Esophagus squamous epithelium (tissue), 4 donors: Measurements from ENCODE around the gene THADA.

ENCODE experiments used
- POLR2A ChIP-seq, 4 donors: fragments of 450-650 bp; IDR thresholded peaks; one replicate each; pipeline ENCODE4 v1.6.1; 2017; ENCODE audit warnings: antibody characterized with exemption in 4 of 4, mild to moderate bottlenecking in 4 of 4, moderate library complexity in 3 of 4
- TF ChIP-seq, protein P1 (sequence below), 6 experiments: fragments of 450-650 bp in 4 of 6; fragments of 200-600 bp in 2 of 6; sonication (generic) in 2 of 6; IDR thresholded peaks; one replicate each; pipeline ENCODE4 v1.5.1; 2016 to 2019; ENCODE audit warnings: antibody characterized with exemption in 6 of 6, mild to moderate bottlenecking in 4 of 6, moderate library complexity in 4 of 6

DNA sequence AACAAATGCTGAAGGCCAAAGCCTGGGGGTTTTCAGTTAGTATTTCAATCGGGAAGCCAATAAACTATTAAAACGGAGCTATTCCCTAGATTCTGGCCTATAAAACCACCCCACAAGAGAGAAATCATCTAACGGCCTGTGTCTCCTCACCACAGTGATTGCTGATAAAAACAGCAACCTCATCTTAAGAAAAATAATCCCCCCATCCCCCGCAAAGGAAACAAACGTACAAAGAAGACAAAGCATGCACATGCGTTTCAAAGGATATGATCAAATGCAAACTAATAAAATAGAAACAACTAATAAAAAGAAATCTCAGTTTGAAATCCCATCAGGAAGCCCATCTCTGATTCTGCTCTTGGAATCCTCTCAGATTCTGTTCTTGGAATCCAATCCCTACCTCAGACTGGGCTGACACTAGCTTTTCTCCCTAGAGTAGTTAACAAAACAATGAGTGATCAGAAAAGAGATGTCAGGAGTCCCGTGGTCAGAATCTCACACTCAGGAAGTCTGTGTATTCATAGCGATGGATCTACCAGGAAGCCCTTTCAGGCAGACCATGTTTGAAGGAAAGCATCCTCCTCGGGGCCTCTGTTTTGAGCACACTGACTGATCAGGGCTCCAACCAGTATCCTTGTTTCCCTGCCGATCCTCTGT lies 150.7 kb downstream of the THADA start:
- TF ChIP-seq, protein P1, sequence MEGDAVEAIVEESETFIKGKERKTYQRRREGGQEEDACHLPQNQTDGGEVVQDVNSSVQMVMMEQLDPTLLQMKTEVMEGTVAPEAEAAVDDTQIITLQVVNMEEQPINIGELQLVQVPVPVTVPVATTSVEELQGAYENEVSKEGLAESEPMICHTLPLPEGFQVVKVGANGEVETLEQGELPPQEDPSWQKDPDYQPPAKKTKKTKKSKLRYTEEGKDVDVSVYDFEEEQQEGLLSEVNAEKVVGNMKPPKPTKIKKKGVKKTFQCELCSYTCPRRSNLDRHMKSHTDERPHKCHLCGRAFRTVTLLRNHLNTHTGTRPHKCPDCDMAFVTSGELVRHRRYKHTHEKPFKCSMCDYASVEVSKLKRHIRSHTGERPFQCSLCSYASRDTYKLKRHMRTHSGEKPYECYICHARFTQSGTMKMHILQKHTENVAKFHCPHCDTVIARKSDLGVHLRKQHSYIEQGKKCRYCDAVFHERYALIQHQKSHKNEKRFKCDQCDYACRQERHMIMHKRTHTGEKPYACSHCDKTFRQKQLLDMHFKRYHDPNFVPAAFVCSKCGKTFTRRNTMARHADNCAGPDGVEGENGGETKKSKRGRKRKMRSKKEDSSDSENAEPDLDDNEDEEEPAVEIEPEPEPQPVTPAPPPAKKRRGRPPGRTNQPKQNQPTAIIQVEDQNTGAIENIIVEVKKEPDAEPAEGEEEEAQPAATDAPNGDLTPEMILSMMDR (IDR thresholded peaks at IDR 0.05) = no peak
- no peak for TF ChIP-seq POLR2A (IDR thresholded peaks at IDR 0.05)
